ENCODE measurements around the gene ABCB1. TPM values are rescaled to one million over a fixed set of nuclear protein-coding genes. Genes with fewer than 3 reads are reported as not detected.
A peak's percentile ranks its signal among the peaks of the same experiment; 100 is the strongest.

ABCB1 gene
- total and polyA plus RNA-seq, 2 of the 13 experiments (the other 11 are each of a cell fraction or from before 2014, with no cell fraction given) = 42.8 to 52.6 TPM

DNA sequence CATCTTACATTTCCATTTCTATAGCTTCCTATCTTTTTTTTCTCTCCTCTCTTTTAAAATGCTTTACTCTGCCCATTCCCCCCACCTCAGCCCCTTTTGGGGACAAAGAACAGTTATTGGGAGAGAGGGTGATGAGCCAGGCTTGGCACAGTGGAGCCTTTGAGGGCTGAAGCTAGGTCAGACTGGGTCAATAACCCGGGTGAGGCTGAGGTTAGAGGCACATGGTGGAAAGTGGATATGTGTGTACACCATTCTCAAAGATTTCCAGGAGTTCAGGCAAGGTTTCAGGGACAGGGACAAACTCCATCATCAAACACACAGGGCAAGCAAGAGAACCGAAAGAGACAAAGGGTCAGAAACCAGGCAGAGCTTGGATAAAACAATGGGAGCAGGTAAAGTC lies 136.7 kb downstream of the ABCB1 start (continued):
- TF ChIP-seq, protein P1, sequence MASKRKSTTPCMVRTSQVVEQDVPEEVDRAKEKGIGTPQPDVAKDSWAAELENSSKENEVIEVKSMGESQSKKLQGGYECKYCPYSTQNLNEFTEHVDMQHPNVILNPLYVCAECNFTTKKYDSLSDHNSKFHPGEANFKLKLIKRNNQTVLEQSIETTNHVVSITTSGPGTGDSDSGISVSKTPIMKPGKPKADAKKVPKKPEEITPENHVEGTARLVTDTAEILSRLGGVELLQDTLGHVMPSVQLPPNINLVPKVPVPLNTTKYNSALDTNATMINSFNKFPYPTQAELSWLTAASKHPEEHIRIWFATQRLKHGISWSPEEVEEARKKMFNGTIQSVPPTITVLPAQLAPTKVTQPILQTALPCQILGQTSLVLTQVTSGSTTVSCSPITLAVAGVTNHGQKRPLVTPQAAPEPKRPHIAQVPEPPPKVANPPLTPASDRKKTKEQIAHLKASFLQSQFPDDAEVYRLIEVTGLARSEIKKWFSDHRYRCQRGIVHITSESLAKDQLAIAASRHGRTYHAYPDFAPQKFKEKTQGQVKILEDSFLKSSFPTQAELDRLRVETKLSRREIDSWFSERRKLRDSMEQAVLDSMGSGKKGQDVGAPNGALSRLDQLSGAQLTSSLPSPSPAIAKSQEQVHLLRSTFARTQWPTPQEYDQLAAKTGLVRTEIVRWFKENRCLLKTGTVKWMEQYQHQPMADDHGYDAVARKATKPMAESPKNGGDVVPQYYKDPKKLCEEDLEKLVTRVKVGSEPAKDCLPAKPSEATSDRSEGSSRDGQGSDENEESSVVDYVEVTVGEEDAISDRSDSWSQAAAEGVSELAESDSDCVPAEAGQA (IDR thresholded peaks at IDR 0.05; ENCODE audit: low read depth) = no peak
- TF ChIP-seq, protein P1 (CRISPR knock-in tag; IDR thresholded peaks at IDR 0.05; ENCODE audit: borderline replicate concordance) = no peak
- no peak for TF ChIP-seq ZC3H4 (CRISPR knock-in tag; IDR thresholded peaks at IDR 0.05; ENCODE audit: borderline replicate concordance)
- no peak for TF ChIP-seq MATR3 (CRISPR knock-in tag; IDR thresholded peaks at IDR 0.05)
- peak; percentile 68 for TF ChIP-seq MIXL1 (CRISPR knock-in tag; IDR thresholded peaks at IDR 0.05)
- no peak for TF ChIP-seq MED8 (CRISPR knock-in tag; IDR thresholded peaks at IDR 0.05; ENCODE audit: insufficient replicate concordance)
- TF ChIP-seq, protein P2, sequence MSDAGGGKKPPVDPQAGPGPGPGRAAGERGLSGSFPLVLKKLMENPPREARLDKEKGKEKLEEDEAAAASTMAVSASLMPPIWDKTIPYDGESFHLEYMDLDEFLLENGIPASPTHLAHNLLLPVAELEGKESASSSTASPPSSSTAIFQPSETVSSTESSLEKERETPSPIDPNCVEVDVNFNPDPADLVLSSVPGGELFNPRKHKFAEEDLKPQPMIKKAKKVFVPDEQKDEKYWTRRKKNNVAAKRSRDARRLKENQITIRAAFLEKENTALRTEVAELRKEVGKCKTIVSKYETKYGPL (CRISPR knock-in tag; IDR thresholded peaks at IDR 0.05) = no peak
- no peak for TF ChIP-seq ATRX (CRISPR knock-in tag; IDR thresholded peaks at IDR 0.05; ENCODE audit: borderline replicate concordance)
- TF ChIP-seq, protein P3, sequence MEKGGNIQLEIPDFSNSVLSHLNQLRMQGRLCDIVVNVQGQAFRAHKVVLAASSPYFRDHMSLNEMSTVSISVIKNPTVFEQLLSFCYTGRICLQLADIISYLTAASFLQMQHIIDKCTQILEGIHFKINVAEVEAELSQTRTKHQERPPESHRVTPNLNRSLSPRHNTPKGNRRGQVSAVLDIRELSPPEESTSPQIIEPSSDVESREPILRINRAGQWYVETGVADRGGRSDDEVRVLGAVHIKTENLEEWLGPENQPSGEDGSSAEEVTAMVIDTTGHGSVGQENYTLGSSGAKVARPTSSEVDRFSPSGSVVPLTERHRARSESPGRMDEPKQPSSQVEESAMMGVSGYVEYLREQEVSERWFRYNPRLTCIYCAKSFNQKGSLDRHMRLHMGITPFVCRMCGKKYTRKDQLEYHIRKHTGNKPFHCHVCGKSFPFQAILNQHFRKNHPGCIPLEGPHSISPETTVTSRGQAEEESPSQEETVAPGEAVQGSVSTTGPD (CRISPR knock-in tag; IDR thresholded peaks at IDR 0.05) = no peak
- no peak for TF ChIP-seq RFX3 (CRISPR knock-in tag; IDR thresholded peaks at IDR 0.05)
- no peak for TF ChIP-seq HCFC1 (IDR thresholded peaks at IDR 0.05; ENCODE audit: low read depth, low read length)
- TF ChIP-seq MAFK (conservative IDR thresholded peaks at IDR 0.05 in 1 of 2, IDR thresholded peaks at IDR 0.05 in 1 of 2; ENCODE audit: low read length in 2 of 2) = no peak
- peak; percentile 73; the same call in 1 of the 2 replicates for TF ChIP-seq CHD4 (IDR thresholded peaks at IDR 0.05; ENCODE audit: borderline replicate concordance, low read length)
- no peak for TF ChIP-seq RAD21 (CRISPR knock-in tag; IDR thresholded peaks at IDR 0.05)
- no peak for TF ChIP-seq HNRNPUL1 (IDR thresholded peaks at IDR 0.05; ENCODE audit: low read depth, low read length)
- TF ChIP-seq, protein P4, sequence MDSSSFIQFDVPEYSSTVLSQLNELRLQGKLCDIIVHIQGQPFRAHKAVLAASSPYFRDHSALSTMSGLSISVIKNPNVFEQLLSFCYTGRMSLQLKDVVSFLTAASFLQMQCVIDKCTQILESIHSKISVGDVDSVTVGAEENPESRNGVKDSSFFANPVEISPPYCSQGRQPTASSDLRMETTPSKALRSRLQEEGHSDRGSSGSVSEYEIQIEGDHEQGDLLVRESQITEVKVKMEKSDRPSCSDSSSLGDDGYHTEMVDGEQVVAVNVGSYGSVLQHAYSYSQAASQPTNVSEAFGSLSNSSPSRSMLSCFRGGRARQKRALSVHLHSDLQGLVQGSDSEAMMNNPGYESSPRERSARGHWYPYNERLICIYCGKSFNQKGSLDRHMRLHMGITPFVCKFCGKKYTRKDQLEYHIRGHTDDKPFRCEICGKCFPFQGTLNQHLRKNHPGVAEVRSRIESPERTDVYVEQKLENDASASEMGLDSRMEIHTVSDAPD (CRISPR knock-in tag; IDR thresholded peaks at IDR 0.05) = peak; percentile 79; the same call in 1 of the 2 replicates
- TF ChIP-seq, protein P5, sequence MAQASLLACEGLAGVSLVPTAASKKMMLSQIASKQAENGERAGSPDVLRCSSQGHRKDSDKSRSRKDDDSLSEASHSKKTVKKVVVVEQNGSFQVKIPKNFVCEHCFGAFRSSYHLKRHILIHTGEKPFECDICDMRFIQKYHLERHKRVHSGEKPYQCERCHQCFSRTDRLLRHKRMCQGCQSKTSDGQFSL (CRISPR knock-in tag; IDR thresholded peaks at IDR 0.05) = no peak
- TF ChIP-seq MIER3 (CRISPR knock-in tag; IDR thresholded peaks at IDR 0.05; ENCODE audit: borderline replicate concordance) = no peak; the same call in 1 of the 2 replicates
- TF ChIP-seq GPN1 (CRISPR knock-in tag; IDR thresholded peaks at IDR 0.05; ENCODE audit: borderline replicate concordance) = no peak
- TF ChIP-seq FOXM1 (CRISPR knock-in tag; IDR thresholded peaks at IDR 0.05) = no peak
- TF ChIP-seq ZFP82 (CRISPR knock-in tag; IDR thresholded peaks at IDR 0.05; ENCODE audit: borderline replicate concordance) = no peak
- no peak for TF ChIP-seq PRPF4 (IDR thresholded peaks at IDR 0.05; ENCODE audit: low read depth, low read length, poor library complexity, severe bottlenecking)
- no peak for TF ChIP-seq PHB2 (IDR thresholded peaks at IDR 0.05; ENCODE audit: partially characterized antibody)
